ENCODE measurements around the gene BCAS1. TPM values are rescaled to one million over a fixed set of nuclear protein-coding genes. Genes with fewer than 3 reads are reported as not detected.

The BCAS1 gene
- total and polyA plus RNA-seq, 2 donors from 2014 or later: 1.1 to 4.8 TPM

- H3K4me1 ChIP-seq (ENCODE audit: control insufficient read depth in 2 of 3, insufficient read depth in 2 of 3, low read depth in 1 of 3, low read length in 3 of 3): peaks cover 4 to 30% (median 15%) of the 10 kb centered on the region in 3 donors
- H3K27me3 ChIP-seq (ENCODE audit: control insufficient read depth, insufficient read depth, low read length): no peaks in the 10 kb centered on the region
- H3K36me3 ChIP-seq (ENCODE audit: control insufficient read depth in 2 of 3, insufficient read depth in 3 of 3, low read length in 3 of 3): no peaks in the 10 kb centered on the region
- TF ChIP-seq CTCF (IDR thresholded peaks at IDR 0.05; ENCODE audit: borderline replicate concordance, extremely low read depth, insufficient read depth): no peak
- H3K9me3 ChIP-seq (ENCODE audit: control insufficient read depth in 2 of 3, insufficient read depth in 1 of 3, low read length in 3 of 3): no peaks in the 10 kb centered on the region
- no peak overlapping the region for H3K4me3 ChIP-seq (ENCODE audit: low read length in 3 of 3)
- no peak overlapping the region for H3K27ac ChIP-seq (ENCODE audit: low read depth in 2 of 2, low read length in 2 of 2)
- FAIRE-seq: no peak
- no peak for DNase-seq
- no peak overlapping the region for H3K9ac ChIP-seq (ENCODE audit: low read length in 3 of 3)
- intact Hi-C loops (cut with DNase I): no loop called here
Observed at GRCh38 chr20:53896647-53897046, 173.7 kb downstream of the BCAS1 start.

- no peak for TF ChIP-seq CTCF (IDR thresholded peaks at IDR 0.05; ENCODE audit: borderline replicate concordance, extremely low read depth, insufficient read depth)
- Histone ChIP-seq H3K4me3 (ENCODE audit: low read length in 3 of 3) (no peak overlapping the region), H3K4me1 (ENCODE audit: control insufficient read depth in 2 of 3, insufficient read depth in 2 of 3, low read depth in 1 of 3, low read length in 3 of 3) (peaks cover 4 to 24% (median 11%) of the 10 kb centered on the region in 3 donors), H3K9ac (ENCODE audit: low read length in 3 of 3) (no peak overlapping the region), H3K36me3 (ENCODE audit: control insufficient read depth in 2 of 3, insufficient read depth in 3 of 3, low read length in 3 of 3) (no peaks in the 10 kb centered on the region), H3K9me3 (ENCODE audit: control insufficient read depth in 2 of 3, insufficient read depth in 1 of 3, low read length in 3 of 3) (no peaks in the 10 kb centered on the region), H3K27me3 (ENCODE audit: control insufficient read depth, insufficient read depth, low read length) (no peaks in the 10 kb centered on the region), H3K27ac (ENCODE audit: low read depth in 2 of 2, low read length in 2 of 2) (no peak overlapping the region)
- FAIRE-seq (no peak), DNase-seq (no peak)
- intact Hi-C loops (cut with DNase I): no loop called here
Observed at GRCh38 chr20:53896041-53896440, 174.4 kb downstream of the BCAS1 start.

GRCh38 chr20:53895385-53895755 lies 175.0 kb downstream of the BCAS1 start:
- H3K9me3 ChIP-seq (ENCODE audit: control insufficient read depth in 2 of 3, insufficient read depth in 1 of 3, low read length in 3 of 3): no peaks in the 10 kb centered on the region
- DNase-seq: no peak
- no peak overlapping the region for H3K27ac ChIP-seq (ENCODE audit: low read depth in 2 of 2, low read length in 2 of 2)
- H3K36me3 ChIP-seq (ENCODE audit: control insufficient read depth in 2 of 3, insufficient read depth in 3 of 3, low read length in 3 of 3): no peaks in the 10 kb centered on the region
- no peak overlapping the region for H3K4me3 ChIP-seq (ENCODE audit: low read length in 3 of 3)
- intact Hi-C loops (cut with DNase I): no loop called here
- no peaks in the 10 kb centered on the region for H3K27me3 ChIP-seq (ENCODE audit: control insufficient read depth, insufficient read depth, low read length)
- no peak for TF ChIP-seq CTCF (IDR thresholded peaks at IDR 0.05; ENCODE audit: borderline replicate concordance, extremely low read depth, insufficient read depth)
- FAIRE-seq: no peak
- no peak overlapping the region for H3K9ac ChIP-seq (ENCODE audit: low read length in 3 of 3)
- H3K4me1 ChIP-seq (ENCODE audit: control insufficient read depth in 2 of 3, insufficient read depth in 2 of 3, low read depth in 1 of 3, low read length in 3 of 3): peaks cover under 1 to 17% (median 6%) of the 10 kb centered on the region in 3 donors

- intact Hi-C loops (cut with DNase I): no loop called here
- no peak overlapping the region for H3K4me3 ChIP-seq (ENCODE audit: low read length in 3 of 3)
- peaks cover 0 to 12% (median 5%) of the 10 kb centered on the region in 3 donors for H3K4me1 ChIP-seq (ENCODE audit: control insufficient read depth in 2 of 3, insufficient read depth in 2 of 3, low read depth in 1 of 3, low read length in 3 of 3)
- H3K36me3 ChIP-seq (ENCODE audit: control insufficient read depth in 2 of 3, insufficient read depth in 3 of 3, low read length in 3 of 3): no peaks in the 10 kb centered on the region
- H3K27ac ChIP-seq (ENCODE audit: low read depth in 2 of 2, low read length in 2 of 2): no peak overlapping the region
- H3K9me3 ChIP-seq (ENCODE audit: control insufficient read depth in 2 of 3, insufficient read depth in 1 of 3, low read length in 3 of 3): no peaks in the 10 kb centered on the region
- no peak for DNase-seq
- FAIRE-seq: no peak
- no peak overlapping the region for H3K9ac ChIP-seq (ENCODE audit: low read length in 3 of 3)
- no peak for TF ChIP-seq CTCF (IDR thresholded peaks at IDR 0.05; ENCODE audit: borderline replicate concordance, extremely low read depth, insufficient read depth)
- H3K27me3 ChIP-seq (ENCODE audit: control insufficient read depth, insufficient read depth, low read length): no peaks in the 10 kb centered on the region
Observed at GRCh38 chr20:53894707-53895384, 175.5 kb downstream of the BCAS1 start.
